Chondrocyte (in vitro differentiated cells): ENCODE data around the gene MCOLN1. TPM values are rescaled to one million over a fixed set of nuclear protein-coding genes. Genes with fewer than 3 reads are reported as not detected.

ENCODE experiments used
- DNase-seq: peaks from one replicate; pipeline ENCODE4 v3.0.0; 2021; ENCODE audit warnings: mixed read lengths, low spot score
- H3K27ac Mint-ChIP-seq: one replicate; pipeline ENCODE4 v1.8.0; 2021; ENCODE audit warnings: mild to moderate bottlenecking, moderate library complexity, mixed read lengths; ENCODE audit not compliant: unreplicated experiment
- H3K27me3 Mint-ChIP-seq: 2 replicates; pipeline ENCODE4 v1.8.0; 2021; ENCODE audit warnings: low read depth, mixed read lengths
- H3K36me3 Mint-ChIP-seq: 2 replicates; pipeline ENCODE4 v1.8.0; 2021; ENCODE audit warnings: low read depth, mixed read lengths
- H3K4me1 Mint-ChIP-seq: 2 replicates; pipeline ENCODE4 v1.8.0; 2021; ENCODE audit warnings: low read depth, mild to moderate bottlenecking, mixed read lengths
- H3K4me3 Mint-ChIP-seq: one replicate; pipeline ENCODE4 v1.8.0; 2021; ENCODE audit warnings: mild to moderate bottlenecking, moderate library complexity, mixed read lengths; ENCODE audit not compliant: unreplicated experiment
- H3K9me3 Mint-ChIP-seq: 2 replicates; pipeline ENCODE4 v1.8.0; 2021; ENCODE audit warnings: low read depth, mixed read lengths
- total RNA-seq: library from RNA; stranded (reverse); gene quantifications from 3 replicates; pipeline ENCODE4 v1.2.1, GENCODE V29; 2021
- TF ChIP-seq, protein P1 (sequence below): fragments of 200-600 bp; sonication (generic); IDR thresholded peaks from 2 replicates; pipeline ENCODE4 v1.5.0; 2021; ENCODE audit warnings: antibody characterized with exemption, mild to moderate bottlenecking, moderate library complexity

The MCOLN1 gene
- total RNA-seq, 1 donor from 2014 or later: 27.9 TPM

DNA sequence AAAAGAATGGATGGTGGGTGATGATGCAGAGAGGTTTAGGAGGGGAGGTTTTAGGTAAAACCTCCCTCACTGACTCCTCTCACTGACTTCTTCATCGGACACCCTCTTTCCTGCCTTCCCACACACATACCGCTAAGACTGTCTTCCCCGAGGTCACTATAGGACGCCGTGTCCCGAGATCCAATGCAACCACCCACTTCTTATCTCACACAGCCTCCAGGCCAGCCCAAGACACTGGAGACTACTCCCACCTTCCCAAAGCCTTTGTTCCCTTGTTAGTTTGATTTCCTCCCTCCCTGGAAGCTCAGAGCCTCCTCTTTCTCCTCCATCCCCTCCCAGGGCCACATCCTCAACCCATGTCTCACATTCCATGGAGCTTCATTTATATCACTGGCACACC, 56.8 kb downstream of the MCOLN1 start:
- no peak overlapping the region for H3K27ac Mint-ChIP-seq
- peaks cover 42% of the 10 kb centered on the region for H3K27me3 Mint-ChIP-seq
- no peaks in the 10 kb centered on the region for H3K4me1 Mint-ChIP-seq
- H3K4me3 Mint-ChIP-seq: no peak overlapping the region
- TF ChIP-seq, protein P1, sequence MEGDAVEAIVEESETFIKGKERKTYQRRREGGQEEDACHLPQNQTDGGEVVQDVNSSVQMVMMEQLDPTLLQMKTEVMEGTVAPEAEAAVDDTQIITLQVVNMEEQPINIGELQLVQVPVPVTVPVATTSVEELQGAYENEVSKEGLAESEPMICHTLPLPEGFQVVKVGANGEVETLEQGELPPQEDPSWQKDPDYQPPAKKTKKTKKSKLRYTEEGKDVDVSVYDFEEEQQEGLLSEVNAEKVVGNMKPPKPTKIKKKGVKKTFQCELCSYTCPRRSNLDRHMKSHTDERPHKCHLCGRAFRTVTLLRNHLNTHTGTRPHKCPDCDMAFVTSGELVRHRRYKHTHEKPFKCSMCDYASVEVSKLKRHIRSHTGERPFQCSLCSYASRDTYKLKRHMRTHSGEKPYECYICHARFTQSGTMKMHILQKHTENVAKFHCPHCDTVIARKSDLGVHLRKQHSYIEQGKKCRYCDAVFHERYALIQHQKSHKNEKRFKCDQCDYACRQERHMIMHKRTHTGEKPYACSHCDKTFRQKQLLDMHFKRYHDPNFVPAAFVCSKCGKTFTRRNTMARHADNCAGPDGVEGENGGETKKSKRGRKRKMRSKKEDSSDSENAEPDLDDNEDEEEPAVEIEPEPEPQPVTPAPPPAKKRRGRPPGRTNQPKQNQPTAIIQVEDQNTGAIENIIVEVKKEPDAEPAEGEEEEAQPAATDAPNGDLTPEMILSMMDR: no peak
- no peaks in the 10 kb centered on the region for H3K9me3 Mint-ChIP-seq
- H3K36me3 Mint-ChIP-seq: no peaks in the 10 kb centered on the region
- no peak for DNase-seq

DNA sequence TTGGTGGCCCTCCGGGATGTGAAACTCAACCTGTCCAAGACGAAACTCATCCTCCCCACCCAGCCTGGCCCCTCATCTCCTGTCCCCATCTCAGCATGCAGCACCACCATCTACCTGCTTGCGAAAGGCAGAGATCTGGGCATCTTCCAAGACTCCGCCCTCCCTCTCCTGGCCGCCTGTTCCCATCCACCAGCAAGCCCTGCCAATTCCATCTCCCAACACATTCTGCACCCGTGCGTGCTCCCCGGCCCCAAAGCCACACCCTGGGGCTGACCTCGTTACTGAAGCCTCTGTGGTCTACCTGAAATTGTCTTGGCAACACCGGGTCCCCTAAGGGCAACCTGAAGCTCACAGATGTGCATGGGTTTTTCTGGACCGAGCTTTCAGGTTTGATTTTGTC, 60.0 kb downstream of the MCOLN1 start:
- no peaks in the 10 kb centered on the region for H3K4me1 Mint-ChIP-seq
- no peak overlapping the region for H3K4me3 Mint-ChIP-seq
- no peaks in the 10 kb centered on the region for H3K36me3 Mint-ChIP-seq
- TF ChIP-seq, protein P1: no peak
- no peaks in the 10 kb centered on the region for H3K9me3 Mint-ChIP-seq
- peaks cover 45% of the 10 kb centered on the region for H3K27me3 Mint-ChIP-seq
- H3K27ac Mint-ChIP-seq: no peak overlapping the region
- DNase-seq: no peak

Other genes starting within 250 kb of the MCOLN1 start
- gene INSR, start 228.2 kb upstream of the MCOLN1 start, total RNA-seq: 19.5 to 32.5 TPM (median 30.9 TPM) in 3 replicates
- gene ARHGEF18, start 173.7 kb upstream of the MCOLN1 start, total RNA-seq: 29.9 to 36.4 TPM (median 34.1 TPM) in 3 replicates
- gene PEX11G, start 33.6 kb upstream of the MCOLN1 start, total RNA-seq: 1.7 to 2.6 TPM (median 2.3 TPM) in 3 replicates
- gene ZNF358, start 6.5 kb upstream of the MCOLN1 start, total RNA-seq: 72.8 to 78.9 TPM (median 78.1 TPM) in 3 replicates
- gene PNPLA6, start 13.1 kb downstream of the MCOLN1 start, total RNA-seq: 78.1 to 97.9 TPM (median 87.9 TPM) in 3 replicates
- 0.41 to 0.42 TPM in 2 of 3 replicates, not detected in the other for gene CAMSAP3, start 73.2 kb downstream of the MCOLN1 start, total RNA-seq
- 26.7 to 29.8 TPM (median 27.4 TPM) in 3 replicates for gene XAB2, start 106.9 kb downstream of the MCOLN1 start, total RNA-seq
- gene PET100, start 107.2 kb downstream of the MCOLN1 start, total RNA-seq: 78.8 to 113 TPM (median 80.7 TPM) in 3 replicates
- gene PCP2, start 111.1 kb downstream of the MCOLN1 start, total RNA-seq: not detected in 3 replicates
- 2.7 to 10.2 TPM (median 8.1 TPM) in 3 replicates for gene STXBP2, start 114.5 kb downstream of the MCOLN1 start, total RNA-seq
- not detected in 3 replicates for gene RETN, start 146.4 kb downstream of the MCOLN1 start, total RNA-seq
- not detected in 3 replicates for gene MCEMP1, start 154.5 kb downstream of the MCOLN1 start, total RNA-seq
- gene TRAPPC5, start 158.2 kb downstream of the MCOLN1 start, total RNA-seq: 94.3 to 107 TPM (median 97.2 TPM) in 3 replicates
- gene FCER2, start 179.5 kb downstream of the MCOLN1 start, total RNA-seq: not detected in 3 replicates
- not detected in 3 replicates for gene CLEC4G, start 209.5 kb downstream of the MCOLN1 start, total RNA-seq
- not detected in 3 replicates for gene CD209, start 224.9 kb downstream of the MCOLN1 start, total RNA-seq
- not detected in 3 replicates for gene CLEC4M, start 240.6 kb downstream of the MCOLN1 start, total RNA-seq